Measurements from ENCODE around the gene CRYAB.

The CRYAB gene, protein sequence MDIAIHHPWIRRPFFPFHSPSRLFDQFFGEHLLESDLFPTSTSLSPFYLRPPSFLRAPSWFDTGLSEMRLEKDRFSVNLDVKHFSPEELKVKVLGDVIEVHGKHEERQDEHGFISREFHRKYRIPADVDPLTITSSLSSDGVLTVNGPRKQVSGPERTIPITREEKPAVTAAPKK

DNA sequence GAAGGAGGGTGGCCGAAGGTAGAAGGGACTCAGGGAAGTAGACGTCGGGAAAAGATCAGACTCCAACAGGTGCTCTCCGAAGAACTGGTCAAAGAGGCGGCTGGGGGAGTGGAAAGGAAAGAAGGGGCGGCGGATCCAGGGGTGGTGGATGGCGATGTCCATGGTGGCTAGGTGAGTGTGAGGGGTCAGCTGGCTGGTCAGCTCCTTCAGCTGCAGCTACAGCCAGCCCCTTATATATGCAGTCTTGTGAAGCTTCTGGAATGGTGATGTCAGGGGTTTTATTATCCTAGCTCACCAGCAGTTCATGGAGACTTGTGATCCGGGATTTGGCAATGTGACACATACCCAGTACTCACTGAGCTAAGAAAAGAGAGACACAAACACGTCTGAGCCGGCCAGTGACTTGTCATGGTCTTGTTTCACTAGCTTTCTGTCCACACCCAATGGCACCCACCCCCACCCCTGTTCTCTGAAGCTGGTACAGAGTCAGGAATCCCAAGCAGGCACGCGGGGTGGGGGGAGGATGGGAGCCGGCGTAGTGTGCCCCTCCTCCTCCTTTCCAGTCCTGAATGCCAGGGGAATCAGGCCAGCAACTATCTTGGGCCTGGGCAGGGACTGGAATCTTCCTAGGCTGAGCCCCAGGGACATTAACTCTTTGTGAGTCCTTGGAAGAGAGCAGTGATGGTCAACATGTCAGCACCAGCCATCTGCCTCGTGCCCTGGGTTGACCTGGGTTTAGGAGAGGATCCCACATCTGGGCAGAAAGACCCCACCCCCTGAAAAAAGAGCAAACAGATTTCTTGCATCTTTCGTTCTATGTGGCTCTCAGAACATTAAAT is at the start of gene CRYAB:
Gene CRYAB (minus strand): TSS at position 208 of the 839 bp plus-strand sequence. CDS start 46 bp downstream, at position 162.
- DNase-seq = no peak

DNA sequence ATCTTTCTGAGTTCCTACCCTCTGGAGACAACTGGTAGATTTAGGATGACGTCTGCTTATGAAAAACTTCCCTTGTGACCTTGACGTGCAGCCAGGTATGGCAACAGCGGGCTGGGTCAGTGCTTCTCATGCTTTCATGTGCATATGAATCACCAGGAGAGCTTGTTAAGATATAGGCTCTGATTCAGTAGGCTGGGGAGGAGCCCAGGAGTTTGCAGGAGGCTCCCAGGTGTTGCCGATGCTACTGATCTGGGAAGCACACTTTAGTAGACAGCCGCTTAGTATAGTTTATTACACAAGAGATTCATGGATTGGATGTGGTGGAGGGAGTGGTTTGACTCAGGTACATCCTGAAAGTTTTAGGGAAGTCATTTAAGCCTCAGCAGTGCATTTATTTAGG is 49.3 kb upstream of the CRYAB start:
- no peak for DNase-seq

DNA sequence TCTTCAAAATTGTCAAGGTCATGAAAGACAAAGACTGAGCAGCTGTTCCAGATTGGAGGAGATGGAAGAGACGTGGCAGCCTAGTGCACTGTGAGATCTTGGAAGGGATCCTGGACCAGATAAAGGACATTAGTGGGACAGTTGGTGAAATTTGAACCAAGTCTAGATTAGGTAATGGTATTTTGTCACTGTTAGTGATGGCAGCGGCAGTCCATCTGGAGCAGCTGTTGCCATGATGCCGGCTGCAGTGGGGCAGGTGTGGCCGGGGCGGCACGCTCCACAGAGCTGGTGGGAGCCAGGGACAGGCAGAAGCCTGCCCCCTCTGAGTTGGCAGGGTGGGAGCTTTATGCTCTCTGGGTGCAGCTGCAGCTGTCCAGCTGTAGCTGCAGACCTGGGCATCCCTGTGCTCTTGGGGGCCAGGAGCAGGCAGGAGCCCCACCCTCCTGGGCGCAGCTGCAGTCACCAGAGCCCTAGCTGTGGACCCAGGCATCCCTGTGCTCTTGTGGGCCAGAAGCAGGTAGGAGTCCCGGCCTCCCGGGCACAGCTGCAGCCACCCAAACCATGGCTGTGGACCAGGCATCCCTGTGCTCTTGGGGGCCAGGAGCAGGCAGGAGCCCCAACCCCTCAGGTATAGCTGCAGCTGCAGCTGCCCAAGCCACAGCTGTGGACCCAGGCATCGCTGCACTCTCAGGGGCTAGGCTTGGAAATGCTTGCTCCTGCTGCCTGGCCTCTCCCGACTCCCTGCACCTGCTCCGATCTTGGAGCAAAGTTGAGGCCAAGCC is 46.3 kb upstream of the CRYAB start:
- DNase-seq = no peak

DNA sequence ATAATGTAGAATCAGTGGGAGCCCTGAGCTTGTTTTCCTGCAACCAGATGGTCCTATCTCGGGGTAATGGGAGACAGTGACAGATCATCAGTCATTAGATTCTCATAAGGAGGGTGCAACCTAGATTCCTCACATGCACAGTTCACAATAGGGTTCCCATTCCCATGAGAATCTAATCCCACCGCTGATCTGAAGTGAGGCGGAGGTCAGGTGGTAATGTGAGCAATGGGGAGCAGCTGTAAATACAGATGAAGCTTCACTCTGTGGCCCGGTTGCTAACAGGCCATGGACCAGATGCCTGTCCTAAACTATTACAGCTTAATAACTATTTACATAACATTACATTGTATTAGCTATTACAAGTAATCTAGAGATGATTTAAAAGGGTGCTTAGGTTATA is 42.6 kb upstream of the CRYAB start:
- DNase-seq = no peak

DNA sequence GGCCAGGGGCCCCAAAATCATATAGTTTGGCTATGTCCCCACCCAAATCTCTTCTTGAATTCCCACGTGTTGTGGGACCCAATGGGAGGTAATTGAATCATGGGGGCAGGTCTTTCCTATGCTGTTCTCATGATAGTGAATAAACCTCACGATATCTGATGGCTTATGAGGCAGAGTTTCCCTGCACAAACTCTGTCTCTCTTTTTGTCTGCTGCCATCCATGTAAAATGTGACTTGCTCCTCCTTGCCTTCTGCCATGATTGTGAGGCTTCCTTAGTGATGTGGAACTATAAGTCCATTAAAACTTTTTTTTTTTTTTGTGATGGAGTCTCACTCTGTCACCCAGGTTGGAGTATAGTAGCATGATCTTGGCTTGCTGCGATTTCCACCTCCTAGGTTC is 40.0 kb upstream of the CRYAB start:
- DNase-seq = no peak

GRCh38 chr11:111949519-111950426 is 38.2 kb upstream of the CRYAB start:
- DNase-seq = no peak

- no peak for DNase-seq
Measured at GRCh38 chr11:111947143-111947542, 35.6 kb upstream of the CRYAB start.

DNA sequence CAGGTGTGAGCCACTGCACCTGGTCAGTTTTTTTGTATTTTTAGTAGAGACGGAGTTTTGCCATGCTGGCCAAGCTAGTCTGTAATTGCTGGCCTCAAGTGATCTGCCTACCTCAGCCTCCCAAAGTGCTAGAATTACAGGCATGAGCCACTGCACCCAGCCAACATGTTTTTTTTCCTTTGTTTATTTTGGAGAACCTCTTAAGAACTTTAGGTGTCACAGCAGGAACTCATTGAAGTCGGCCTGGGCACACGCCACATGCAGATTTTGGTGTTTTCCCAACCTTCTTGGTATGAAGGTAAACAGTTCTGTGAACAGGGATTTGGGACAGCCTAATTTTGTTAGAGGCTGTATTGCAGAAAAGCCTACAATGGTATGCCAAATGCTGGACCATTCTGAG is 34.9 kb upstream of the CRYAB start:
- DNase-seq = no peak

DNA sequence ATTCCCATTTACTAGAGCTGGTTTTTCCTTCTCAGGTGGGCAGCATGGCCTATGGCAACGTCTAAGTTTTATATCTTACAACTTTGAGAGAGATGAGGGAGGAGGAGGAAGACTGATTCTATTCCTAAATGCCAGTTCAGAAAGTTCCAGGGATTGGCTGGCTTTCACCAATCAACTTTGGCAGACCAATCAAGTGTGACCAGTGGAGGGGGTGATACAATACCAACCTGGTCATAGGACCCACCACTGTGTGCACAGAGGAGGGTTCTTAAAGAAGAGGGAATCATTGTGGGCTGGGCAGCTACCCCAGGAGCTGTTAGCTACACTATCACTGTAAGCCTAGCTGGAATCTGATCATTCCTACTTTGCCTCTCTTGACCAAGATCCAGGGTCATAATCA is 33.6 kb upstream of the CRYAB start:
- no peak for DNase-seq

- no peak for DNase-seq
Measured at GRCh38 chr11:111944651-111945051, 33.1 kb upstream of the CRYAB start.

GRCh38 chr11:111944139-111944538 is 32.6 kb upstream of the CRYAB start:
- no peak for DNase-seq

DNA sequence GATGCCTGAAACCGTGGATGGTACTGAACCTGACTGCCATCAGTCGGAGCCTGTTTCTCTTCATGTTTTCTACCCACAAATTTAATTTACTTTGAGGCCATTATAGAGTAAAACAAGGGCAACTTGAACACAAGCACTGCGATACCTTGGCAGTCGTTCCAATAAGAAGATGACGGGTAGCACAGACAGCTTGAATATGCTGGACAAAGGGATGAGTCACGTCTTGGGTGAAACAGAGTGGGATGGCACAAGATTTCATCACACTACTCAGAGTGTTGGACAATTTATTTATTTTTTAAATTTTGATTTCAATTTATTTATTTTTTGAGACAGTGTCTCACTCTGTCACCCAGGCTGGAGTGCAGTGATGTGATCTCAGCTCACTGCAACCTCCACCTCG is 31.3 kb upstream of the CRYAB start:
- DNase-seq = no peak

DNA sequence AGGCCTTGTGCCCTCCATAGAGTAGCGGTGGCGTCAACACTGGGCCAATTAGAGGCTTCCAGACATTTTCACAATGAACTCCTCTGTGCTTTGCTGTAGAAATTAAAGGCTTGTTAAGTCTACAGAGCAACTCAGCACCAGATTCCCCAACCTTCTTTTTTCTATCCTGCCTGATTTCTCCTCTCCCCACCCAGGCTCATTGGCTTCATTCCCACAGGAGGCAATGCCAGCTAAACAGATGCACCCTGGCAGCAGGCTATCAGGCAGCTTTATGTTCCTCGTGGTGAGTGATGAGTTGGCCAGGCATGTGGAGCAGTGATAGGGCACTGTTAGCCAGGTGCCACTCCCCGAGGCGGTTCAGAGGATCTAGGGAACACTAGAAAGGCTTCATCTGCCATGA is 30.4 kb upstream of the CRYAB start:
- no peak for DNase-seq

DNA sequence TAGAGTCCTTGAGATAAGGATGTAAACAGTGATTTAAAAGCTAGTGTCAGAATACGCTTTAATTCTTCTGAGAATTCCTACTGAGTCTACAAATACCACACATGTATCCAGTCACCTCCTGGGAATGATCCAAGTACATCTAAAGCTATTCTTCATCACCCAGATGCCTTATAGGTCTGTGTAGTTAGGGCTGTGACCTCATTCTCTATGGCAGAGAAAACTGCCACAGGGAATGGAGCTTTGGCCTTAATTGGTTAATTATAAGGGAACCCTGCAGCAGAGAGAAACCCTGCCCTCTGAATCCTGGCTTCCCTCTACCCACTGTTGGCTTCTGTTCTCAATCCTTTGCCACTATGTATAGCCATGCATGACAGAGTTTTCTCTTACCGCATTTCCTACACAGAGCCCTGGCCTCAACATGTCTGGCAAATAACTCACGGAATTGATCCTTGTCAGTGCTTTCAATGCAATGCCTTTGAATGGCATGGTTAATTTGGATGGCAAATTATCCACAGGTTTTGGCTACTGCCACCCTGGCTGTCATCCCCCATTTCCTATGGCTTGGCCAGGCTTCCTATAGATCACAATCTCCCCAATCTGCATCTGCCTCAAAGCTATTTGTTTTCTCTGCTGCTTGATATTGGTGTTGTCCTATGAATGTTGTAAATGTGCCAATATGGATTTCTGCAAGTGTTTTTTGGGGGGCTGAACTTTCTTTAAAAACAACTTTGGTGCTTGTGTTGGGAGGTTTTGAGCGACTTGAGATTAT is 28.4 kb upstream of the CRYAB start:
- no peak for DNase-seq

DNA sequence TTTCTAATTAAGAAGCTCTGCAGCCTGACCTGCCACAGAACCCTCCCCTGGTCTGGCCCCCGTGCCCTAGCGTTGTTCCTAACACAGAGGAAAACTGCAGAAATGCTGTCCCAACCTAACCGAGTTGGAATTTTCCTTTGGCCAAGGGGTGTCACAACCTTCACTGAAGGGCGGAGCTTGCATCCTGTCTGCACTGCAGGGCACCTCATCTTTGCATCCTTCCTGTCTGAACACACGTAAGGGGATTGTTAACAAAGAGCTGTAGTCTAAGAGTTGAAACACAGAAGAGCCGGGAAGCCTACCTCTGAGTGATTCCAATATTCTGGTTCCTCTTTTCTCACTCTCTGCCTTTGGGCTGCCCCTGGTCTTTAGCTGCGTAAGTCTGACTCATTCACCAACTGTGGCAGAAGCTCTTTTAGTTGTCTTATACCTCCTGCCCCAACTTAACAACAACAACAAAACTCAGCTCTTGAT is 27.2 kb upstream of the CRYAB start:
- peak; percentile 35 for DNase-seq

GRCh38 chr11:111937844-111938243 is 26.3 kb upstream of the CRYAB start:
- no peak for DNase-seq

- DNase-seq = no peak
Measured at GRCh38 chr11:111937461-111937769, 25.8 kb upstream of the CRYAB start.

- no peak for DNase-seq
Measured at GRCh38 chr11:111936040-111936540, 24.5 kb upstream of the CRYAB start.

DNA sequence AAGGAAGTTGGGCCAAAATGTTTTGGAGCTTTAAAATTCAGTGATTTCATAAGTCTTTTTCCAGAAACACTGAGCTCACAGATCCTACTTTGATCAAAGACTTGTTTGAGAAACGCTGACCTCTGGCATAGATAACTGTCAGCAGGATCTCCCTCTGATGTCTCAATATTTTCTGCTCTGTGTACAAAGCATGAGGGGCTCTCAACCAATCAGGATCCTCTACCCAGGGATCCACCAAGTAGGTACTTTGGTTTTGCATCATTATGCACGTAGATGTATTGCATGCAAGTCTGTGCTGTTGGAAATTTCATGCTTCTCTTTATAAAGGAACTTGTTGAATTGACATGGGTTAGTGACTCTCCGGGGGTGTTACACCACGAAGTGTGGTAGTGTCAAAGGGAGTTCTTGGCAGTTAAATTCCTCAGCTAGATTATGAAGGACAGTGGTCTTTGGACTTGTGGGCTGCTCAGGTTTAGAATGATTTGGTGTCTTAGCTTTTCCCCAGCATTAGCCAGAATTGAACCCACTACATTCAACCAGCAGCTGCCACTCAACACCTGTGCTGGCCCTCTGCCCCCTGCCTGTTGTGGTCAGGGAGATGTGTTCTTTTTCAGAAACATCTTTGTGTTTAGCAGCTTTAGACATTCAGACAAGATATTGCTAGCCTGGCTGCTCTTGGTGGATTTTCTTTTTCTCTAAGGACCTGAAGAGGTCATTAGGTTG is 23.9 kb upstream of the CRYAB start:
- no peak for DNase-seq

DNA sequence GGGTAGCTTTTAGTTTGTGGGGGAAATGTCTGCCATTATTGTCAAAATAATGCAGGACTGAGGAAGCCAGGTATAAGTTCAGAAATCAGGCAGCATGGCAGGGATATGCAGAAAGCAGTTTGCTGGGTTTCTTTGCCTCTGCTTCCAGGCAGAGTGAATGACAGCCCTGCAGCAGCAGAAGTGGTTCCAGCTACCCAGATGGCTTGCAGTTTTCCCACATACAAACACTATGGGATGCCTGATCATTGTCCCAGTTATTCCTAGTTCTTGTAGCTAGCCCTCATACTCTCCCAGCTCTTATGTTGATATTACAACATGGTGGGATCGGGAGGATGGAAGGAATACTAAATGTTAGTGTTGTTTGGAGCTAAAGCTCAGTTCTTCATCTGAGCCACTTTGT is 22.7 kb upstream of the CRYAB start:
- DNase-seq = no peak

- no peak for DNase-seq
Measured at GRCh38 chr11:111933872-111934271, 22.3 kb upstream of the CRYAB start.

Data from CD4-positive, alpha-beta T cell treated with Interleukin-21 for 1 hour (primary cell).